Chondrocyte (in vitro differentiated cells): ENCODE measurements around the gene CCDC54. TPM values are rescaled to one million over a fixed set of nuclear protein-coding genes. Genes with fewer than 3 reads are reported as not detected.

Source experiments
- DNase-seq: peaks from one replicate; pipeline ENCODE4 v3.0.0; 2021; ENCODE audit warnings: mixed read lengths, low spot score
- H3K27ac Mint-ChIP-seq: one replicate; pipeline ENCODE4 v1.8.0; 2021; ENCODE audit warnings: mild to moderate bottlenecking, moderate library complexity, mixed read lengths; ENCODE audit not compliant: unreplicated experiment
- H3K27me3 Mint-ChIP-seq: 2 replicates; pipeline ENCODE4 v1.8.0; 2021; ENCODE audit warnings: low read depth, mixed read lengths
- H3K36me3 Mint-ChIP-seq: 2 replicates; pipeline ENCODE4 v1.8.0; 2021; ENCODE audit warnings: low read depth, mixed read lengths
- H3K4me1 Mint-ChIP-seq: 2 replicates; pipeline ENCODE4 v1.8.0; 2021; ENCODE audit warnings: low read depth, mild to moderate bottlenecking, mixed read lengths
- H3K4me3 Mint-ChIP-seq: one replicate; pipeline ENCODE4 v1.8.0; 2021; ENCODE audit warnings: mild to moderate bottlenecking, moderate library complexity, mixed read lengths; ENCODE audit not compliant: unreplicated experiment
- H3K9me3 Mint-ChIP-seq: 2 replicates; pipeline ENCODE4 v1.8.0; 2021; ENCODE audit warnings: low read depth, mixed read lengths
- CTCF ChIP-seq: fragments of 200-600 bp; sonication (generic); IDR thresholded peaks from 2 replicates; pipeline ENCODE4 v1.5.0; 2021; ENCODE audit warnings: antibody characterized with exemption, mild to moderate bottlenecking, moderate library complexity
- total RNA-seq: library from RNA; stranded (reverse); gene quantifications from 3 replicates; pipeline ENCODE4 v1.2.1, GENCODE V29; 2021

The CCDC54 gene
- total RNA-seq, 1 donor from 2014 or later = not detected

GRCh38 chr3:107409365-107409764 lies 32.1 kb downstream of the CCDC54 start:
- no peak for DNase-seq
- no peak overlapping the region for H3K4me3 Mint-ChIP-seq
- TF ChIP-seq CTCF = no peak
- H3K27ac Mint-ChIP-seq = no peak overlapping the region
- H3K27me3 Mint-ChIP-seq = no peaks in the 10 kb centered on the region
- H3K9me3 Mint-ChIP-seq = peaks cover 21% of the 10 kb centered on the region
- H3K36me3 Mint-ChIP-seq = peaks cover 6% of the 10 kb centered on the region
- peaks cover 13% of the 10 kb centered on the region for H3K4me1 Mint-ChIP-seq

GRCh38 chr3:107410606-107411005 lies 33.4 kb downstream of the CCDC54 start:
- H3K36me3 Mint-ChIP-seq = peaks cover 6% of the 10 kb centered on the region
- H3K27ac Mint-ChIP-seq = no peak overlapping the region
- peaks cover under 1% of the 10 kb centered on the region for H3K4me1 Mint-ChIP-seq
- no peak overlapping the region for H3K4me3 Mint-ChIP-seq
- TF ChIP-seq CTCF = no peak
- H3K9me3 Mint-ChIP-seq = peaks cover 21% of the 10 kb centered on the region
- no peaks in the 10 kb centered on the region for H3K27me3 Mint-ChIP-seq
- DNase-seq = no peak

GRCh38 chr3:107411056-107411455 lies 33.8 kb downstream of the CCDC54 start:
- H3K4me3 Mint-ChIP-seq = no peak overlapping the region
- H3K27me3 Mint-ChIP-seq = no peaks in the 10 kb centered on the region
- TF ChIP-seq CTCF = no peak
- H3K9me3 Mint-ChIP-seq = peaks cover 21% of the 10 kb centered on the region
- DNase-seq = no peak
- peaks cover 6% of the 10 kb centered on the region for H3K36me3 Mint-ChIP-seq
- no peak overlapping the region for H3K27ac Mint-ChIP-seq
- H3K4me1 Mint-ChIP-seq = peaks cover 1% of the 10 kb centered on the region

- Mint-ChIP-seq H3K9me3 (peaks cover 21% of the 10 kb centered on the region), H3K27ac (no peak overlapping the region), H3K4me1 (peaks cover 5% of the 10 kb centered on the region), H3K4me3 (no peak overlapping the region), H3K36me3 (peaks cover 6% of the 10 kb centered on the region), H3K27me3 (no peaks in the 10 kb centered on the region)
- TF ChIP-seq CTCF = no peak
- DNase-seq = no peak
These were observed 34.5 kb downstream of the CCDC54 start for GRCh38 chr3:107411779-107412178.

GRCh38 chr3:107412376-107412775 lies 35.1 kb downstream of the CCDC54 start:
- peaks cover 8% of the 10 kb centered on the region for H3K4me1 Mint-ChIP-seq
- no peak overlapping the region for H3K27ac Mint-ChIP-seq
- no peak for TF ChIP-seq CTCF
- peaks cover 6% of the 10 kb centered on the region for H3K36me3 Mint-ChIP-seq
- H3K9me3 Mint-ChIP-seq = peaks cover 21% of the 10 kb centered on the region
- DNase-seq = no peak
- no peaks in the 10 kb centered on the region for H3K27me3 Mint-ChIP-seq
- no peak overlapping the region for H3K4me3 Mint-ChIP-seq
